Measurements from ENCODE around the gene DSC2. TPM values are rescaled to one million over a fixed set of nuclear protein-coding genes. Genes with fewer than 3 reads are reported as not detected.

The DSC2 gene
- total RNA-seq, 4 donors from 2014 or later: 14.5 to 113 (median 86.1) TPM

- Histone ChIP-seq H3K36me3 (peaks cover 0 to 14% (median 0%) of the 10 kb centered on the region in 4 donors), H3K27ac (no peak overlapping the region), H3K27me3 (no peaks in the 10 kb centered on the region), H3K4me3 (no peak overlapping the region), H3K9me3 (no peaks in the 10 kb centered on the region), H3K4me1 (no peaks in the 10 kb centered on the region)
- intact Hi-C loops (cut with DNase I; ENCODE audit: low total_unique reads) (no loop called here), in situ Hi-C loops (cut with MboI; ENCODE audit: low pct_ligation_motif_present in 1 of 4, low pct_unique_long_range_greater_than_20kb in 1 of 4, low sequenced_read_pairs in 3 of 4) (no loop called here)
- no peak for TF ChIP-seq POLR2AphosphoS5 (IDR thresholded peaks at IDR 0.05)
- TF ChIP-seq POLR2A (IDR thresholded peaks at IDR 0.05): no peak
- TF ChIP-seq EP300 (IDR thresholded peaks at IDR 0.05; ENCODE audit: low read depth): no peak
- TF ChIP-seq, protein P1, sequence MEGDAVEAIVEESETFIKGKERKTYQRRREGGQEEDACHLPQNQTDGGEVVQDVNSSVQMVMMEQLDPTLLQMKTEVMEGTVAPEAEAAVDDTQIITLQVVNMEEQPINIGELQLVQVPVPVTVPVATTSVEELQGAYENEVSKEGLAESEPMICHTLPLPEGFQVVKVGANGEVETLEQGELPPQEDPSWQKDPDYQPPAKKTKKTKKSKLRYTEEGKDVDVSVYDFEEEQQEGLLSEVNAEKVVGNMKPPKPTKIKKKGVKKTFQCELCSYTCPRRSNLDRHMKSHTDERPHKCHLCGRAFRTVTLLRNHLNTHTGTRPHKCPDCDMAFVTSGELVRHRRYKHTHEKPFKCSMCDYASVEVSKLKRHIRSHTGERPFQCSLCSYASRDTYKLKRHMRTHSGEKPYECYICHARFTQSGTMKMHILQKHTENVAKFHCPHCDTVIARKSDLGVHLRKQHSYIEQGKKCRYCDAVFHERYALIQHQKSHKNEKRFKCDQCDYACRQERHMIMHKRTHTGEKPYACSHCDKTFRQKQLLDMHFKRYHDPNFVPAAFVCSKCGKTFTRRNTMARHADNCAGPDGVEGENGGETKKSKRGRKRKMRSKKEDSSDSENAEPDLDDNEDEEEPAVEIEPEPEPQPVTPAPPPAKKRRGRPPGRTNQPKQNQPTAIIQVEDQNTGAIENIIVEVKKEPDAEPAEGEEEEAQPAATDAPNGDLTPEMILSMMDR (IDR thresholded peaks at IDR 0.05): no peak
- 76 to 81% methylated on average over 5 to 6 of the region's 6 CpGs for WGBS, 2 donors (ENCODE audit: low coverage in 1 of 2)
- no peak for DNase-seq
These were observed 37.0 kb downstream of the DSC2 start for GRCh38 chr18:31065036-31065773.

- Histone ChIP-seq H3K9me3 (no peaks in the 10 kb centered on the region), H3K4me1 (no peaks in the 10 kb centered on the region), H3K36me3 (peaks cover 0 to 10% (median 0%) of the 10 kb centered on the region in 4 donors), H3K27ac (no peak overlapping the region), H3K4me3 (no peak overlapping the region), H3K27me3 (no peaks in the 10 kb centered on the region)
- 52 to 86% methylated on average over 1 of the region's 1 CpG for WGBS, 2 donors (ENCODE audit: low coverage in 1 of 2)
- DNase-seq: no peak
- intact Hi-C loops (cut with DNase I; ENCODE audit: low total_unique reads) (no loop called here), in situ Hi-C loops (cut with MboI; ENCODE audit: low pct_ligation_motif_present in 1 of 4, low pct_unique_long_range_greater_than_20kb in 1 of 4, low sequenced_read_pairs in 3 of 4) (no loop called here)
- TF ChIP-seq EP300 (IDR thresholded peaks at IDR 0.05; ENCODE audit: low read depth) (no peak), POLR2AphosphoS5 (IDR thresholded peaks at IDR 0.05) (peak in 1 of 3 donors; percentile 5), POLR2A (IDR thresholded peaks at IDR 0.05) (no peak)
- TF ChIP-seq, protein P1 (IDR thresholded peaks at IDR 0.05): no peak
These were observed 38.1 kb downstream of the DSC2 start for GRCh38 chr18:31064130-31064529.

DNA sequence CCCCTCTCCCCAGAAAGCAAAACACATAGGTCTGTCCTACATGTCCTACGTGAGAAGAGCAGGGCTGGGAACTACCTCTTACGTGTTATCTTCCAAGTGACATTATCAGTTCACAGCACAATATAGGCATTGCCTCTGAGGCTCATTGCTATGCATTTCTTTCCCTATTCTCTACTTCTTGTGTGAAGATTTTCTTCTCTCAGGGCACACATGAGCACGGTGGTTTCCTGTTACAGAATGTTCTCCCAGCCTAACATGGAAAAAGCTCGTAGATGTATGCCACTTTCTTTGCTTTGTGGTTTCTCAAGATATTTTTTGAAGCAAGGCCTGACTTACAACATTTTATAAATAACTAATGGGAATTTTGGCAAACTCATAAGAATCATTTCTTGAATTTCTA is 40.3 kb downstream of the DSC2 start:
- in situ Hi-C loops (cut with MboI; ENCODE audit: low pct_ligation_motif_present in 1 of 4, low pct_unique_long_range_greater_than_20kb in 1 of 4, low sequenced_read_pairs in 3 of 4) (no loop called here), intact Hi-C loops (cut with DNase I; ENCODE audit: low total_unique reads) (no loop called here)
- no peaks in the 10 kb centered on the region for H3K27me3 ChIP-seq
- DNase-seq: no peak
- H3K9me3 ChIP-seq: no peaks in the 10 kb centered on the region
- TF ChIP-seq POLR2AphosphoS5 (IDR thresholded peaks at IDR 0.05) (no peak), POLR2A (IDR thresholded peaks at IDR 0.05) (no peak), EP300 (IDR thresholded peaks at IDR 0.05; ENCODE audit: low read depth) (no peak)
- TF ChIP-seq, protein P1 (IDR thresholded peaks at IDR 0.05): no peak
- H3K4me1 ChIP-seq: no peaks in the 10 kb centered on the region
- H3K4me3 ChIP-seq: no peak overlapping the region
- no peaks in the 10 kb centered on the region for H3K36me3 ChIP-seq
- no peak overlapping the region for H3K27ac ChIP-seq
- 58 to 75% methylated on average over 2 to 4 of the region's 4 CpGs for WGBS, 2 donors (ENCODE audit: low coverage in 1 of 2)

DNA sequence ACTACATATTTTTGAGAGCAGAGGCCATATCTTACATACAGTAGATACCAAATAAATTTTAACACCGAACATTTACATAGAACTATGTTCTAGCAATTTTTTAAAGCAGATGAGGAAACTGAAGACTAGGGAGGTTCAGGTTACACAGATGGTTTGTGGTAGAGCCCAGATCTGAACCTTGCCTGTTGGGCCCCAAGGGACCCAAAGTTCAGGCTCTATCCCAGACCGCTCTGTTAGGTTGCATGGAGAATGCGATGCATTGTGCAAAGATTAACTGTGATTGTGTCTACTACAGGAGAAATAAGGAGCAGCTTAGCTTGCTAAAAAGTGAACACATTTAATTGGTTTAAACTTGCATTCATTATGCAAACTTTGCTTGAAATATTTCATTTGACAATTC is 43.3 kb downstream of the DSC2 start:
- TF ChIP-seq EP300 (IDR thresholded peaks at IDR 0.05; ENCODE audit: low read depth) (no peak), POLR2AphosphoS5 (IDR thresholded peaks at IDR 0.05) (no peak), POLR2A (IDR thresholded peaks at IDR 0.05) (no peak)
- TF ChIP-seq, protein P1 (IDR thresholded peaks at IDR 0.05): no peak
- intact Hi-C loops (cut with DNase I; ENCODE audit: low total_unique reads) (no loop called here), in situ Hi-C loops (cut with MboI; ENCODE audit: low pct_ligation_motif_present in 1 of 4, low pct_unique_long_range_greater_than_20kb in 1 of 4, low sequenced_read_pairs in 3 of 4) (no loop called here)
- no peaks in the 10 kb centered on the region for H3K36me3 ChIP-seq
- H3K4me1 ChIP-seq: no peaks in the 10 kb centered on the region
- H3K27me3 ChIP-seq: no peaks in the 10 kb centered on the region
- 87 to 95% methylated on average over 3 of the region's 3 CpGs for WGBS, 2 donors (ENCODE audit: low coverage in 1 of 2)
- DNase-seq: no peak
- no peak overlapping the region for H3K4me3 ChIP-seq
- H3K27ac ChIP-seq: no peak overlapping the region
- H3K9me3 ChIP-seq: no peaks in the 10 kb centered on the region
